ENCODE data around the gene BROX. TPM values are rescaled to one million over a fixed set of nuclear protein-coding genes. Genes with fewer than 3 reads are reported as not detected.

The BROX gene
- total and polyA plus RNA-seq, 10 of the 15 experiments (the other 5 are each of a cell fraction or from before 2014, with no cell fraction given), result 5.8 to 42.0 (median 16.8) TPM

DNA sequence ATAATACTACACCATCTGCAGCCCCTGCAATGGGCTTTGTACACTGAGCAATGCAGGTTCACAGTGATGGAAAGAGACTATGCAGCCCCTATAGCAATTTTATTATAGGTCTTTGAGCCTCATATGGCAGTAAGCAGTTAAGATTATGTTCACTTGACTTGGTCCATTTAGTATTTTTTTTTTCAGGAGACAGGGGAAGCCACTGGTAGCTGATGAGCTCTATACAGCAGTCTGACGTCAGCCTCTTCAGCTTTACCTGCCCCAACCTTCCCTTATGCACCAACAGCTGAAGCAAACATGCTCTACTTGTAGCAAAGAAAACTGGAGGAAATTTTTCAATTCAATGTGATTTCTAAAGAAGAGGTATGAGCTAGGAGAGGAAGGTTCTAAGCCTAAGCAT lies 32.3 kb upstream of the BROX start (continued):
- TF ChIP-seq ZNF274 (IDR thresholded peaks at IDR 0.05; ENCODE audit: insufficient read depth, insufficient read length), result no peak
- TF ChIP-seq RAD51 (IDR thresholded peaks at IDR 0.05), result no peak
- TF ChIP-seq MLLT1 (IDR thresholded peaks at IDR 0.05), result no peak
- no peak for TF ChIP-seq MEF2B (IDR thresholded peaks at IDR 0.05; ENCODE audit: partially characterized antibody, poor library complexity, severe bottlenecking)
- TF ChIP-seq RAD21 (IDR thresholded peaks at IDR 0.05; ENCODE audit: insufficient read depth, low read depth, low read length), result no peak

DNA sequence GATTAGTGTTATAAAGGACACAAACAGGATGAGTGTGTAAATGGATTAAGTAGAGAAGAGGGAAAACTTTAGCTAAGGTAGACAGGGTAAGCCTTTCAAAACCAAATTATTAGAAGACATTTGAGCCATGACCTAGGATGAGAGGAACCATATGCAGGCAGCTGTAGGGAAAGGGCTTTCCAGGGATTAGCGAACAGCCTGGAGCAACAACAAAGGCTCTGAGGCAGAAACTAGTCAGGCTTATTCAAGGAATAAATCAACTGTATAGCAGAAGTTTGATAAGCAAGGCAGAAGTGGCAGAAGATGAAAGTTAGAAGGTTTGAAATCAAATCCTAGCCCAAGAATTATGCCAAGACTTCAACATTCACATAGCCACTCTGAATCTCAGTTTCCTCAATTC lies 21.3 kb upstream of the BROX start:
- FAIRE-seq (no peak), DNase-seq (ENCODE audit: low read depth, low spot score) (no peak), ATAC-seq (no peak)
- TF ChIP-seq RAD51 (IDR thresholded peaks at IDR 0.05), result no peak
- in situ Hi-C loops (cut with MboI) (no loop called here), intact Hi-C loops (cut with micrococcal nuclease; ENCODE audit: unreplicated experiment) (no loop called here)
- CTCF ChIA-PET, result no interaction called here
- H3K4me1 ChIP-seq (ENCODE audit: control insufficient read depth, insufficient read depth, low read length), result no peaks in the 10 kb centered on the region
- POLR2A ChIA-PET, result no interaction called here
- H3K27ac ChIP-seq (ENCODE audit: control insufficient read depth, insufficient read depth), result no peak overlapping the region
- H3K9ac ChIP-seq (ENCODE audit: control insufficient read depth, insufficient read depth, low read length), result no peak overlapping the region
- BruUV-seq (replicated peaks), result no TSS peak
- H2AFZ ChIP-seq (ENCODE audit: control insufficient read depth, low read depth, low read length), result no peak overlapping the region
- RAD21 ChIA-PET (ENCODE audit: unreplicated experiment), result no interaction called here
- no peaks in the 10 kb centered on the region; a peak in 2 of 4 replicates for H3K36me3 ChIP-seq (ENCODE audit: control insufficient read depth in 2 of 2, insufficient read depth in 2 of 2, low read length in 1 of 2)
- 100% methylated on average over 1 of the region's 1 CpG for WGBS (ENCODE audit: insufficient coverage, insufficient replicate concordance, low lambda C conversion rate, missing lambda C conversion rate)
- H4K20me1 ChIP-seq (ENCODE audit: control insufficient read depth, insufficient read depth), result no peaks in the 10 kb centered on the region
- no peak overlapping the region for H3K4me2 ChIP-seq (ENCODE audit: control insufficient read depth, insufficient read depth)
- H3K27me3 ChIP-seq (replicated peaks in 1 of 2; ENCODE audit: control insufficient read depth in 2 of 2, insufficient read depth in 2 of 2, low read length in 1 of 2), result no peaks in the 10 kb centered on the region
- SMC1A ChIA-PET (ENCODE audit: uncharacterized antibody, unreplicated experiment), result interaction anchor here (1.0 kb wide), 1 partner anchor 11 kb away, joined by 6 read pairs; no protein-coding TSS in a partner anchor
- no peaks in the 10 kb centered on the region for H3K9me3 ChIP-seq (replicated peaks; ENCODE audit: control insufficient read depth, insufficient read depth, low read length)
- no peaks in the 10 kb centered on the region for H3K79me2 ChIP-seq (ENCODE audit: control insufficient read depth, insufficient read depth, low read length)
- H3K4me3 ChIP-seq, result no peak overlapping the region
